GM15510 (cell line): ENCODE results near the gene CNEP1R1.
A peak's percentile ranks its signal among the peaks of the same experiment; 100 is the strongest.

Experiments
- POLR2A ChIP-seq: IDR thresholded peaks from 3 replicates; pipeline ENCODE4 v1.6.1; 2011; ENCODE audit warnings: borderline replicate concordance; ENCODE audit not compliant: insufficient read length; ENCODE audit errors: extremely low read depth

CNEP1R1 gene

GRCh38 chr16:50040710-50041109 is 15.7 kb downstream of the CNEP1R1 start:
- no peak for TF ChIP-seq POLR2A

DNA sequence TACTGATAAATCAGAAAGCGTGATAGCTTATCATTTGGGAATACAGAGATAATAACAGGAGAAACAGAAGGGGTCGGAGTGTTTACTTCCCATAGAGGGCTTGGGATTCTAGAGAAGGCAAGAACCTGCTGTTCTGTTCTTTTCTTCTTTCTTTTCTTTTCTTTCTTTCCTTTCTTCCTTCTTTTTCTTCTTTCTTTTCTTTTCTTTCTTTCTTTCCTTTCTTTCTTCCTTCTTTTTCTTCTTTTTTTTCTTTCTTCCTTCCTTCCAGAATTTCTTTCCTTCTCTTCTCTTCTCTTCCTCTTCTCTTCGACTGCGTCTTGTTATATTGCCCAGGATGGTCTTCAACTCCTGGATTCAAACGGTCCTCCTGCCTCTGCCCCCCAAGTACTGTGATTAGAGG is 18.3 kb downstream of the CNEP1R1 start:
- no peak for TF ChIP-seq POLR2A

DNA sequence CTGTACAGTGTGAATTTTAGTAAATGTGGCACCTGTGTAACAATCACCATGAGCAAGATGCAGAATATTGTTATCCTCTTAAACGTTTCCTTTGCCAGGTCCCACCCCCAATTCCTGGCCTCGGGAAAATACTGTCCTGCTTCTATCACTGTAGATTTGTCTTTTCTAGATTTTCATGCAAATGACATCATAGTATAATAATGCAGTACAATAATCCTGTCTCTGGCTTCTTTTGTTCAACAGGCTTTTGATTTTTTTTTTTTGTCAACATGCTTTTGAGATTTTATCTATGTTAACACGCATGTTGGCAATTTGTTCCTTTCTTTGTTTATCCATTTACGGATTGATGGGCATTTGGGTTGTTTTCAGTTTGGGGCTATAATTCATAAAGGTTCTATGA is 20.4 kb downstream of the CNEP1R1 start:
- TF ChIP-seq POLR2A: no peak

- TF ChIP-seq POLR2A: no peak
Measured at GRCh38 chr16:50046853-50047252, 21.8 kb downstream of the CNEP1R1 start.

DNA sequence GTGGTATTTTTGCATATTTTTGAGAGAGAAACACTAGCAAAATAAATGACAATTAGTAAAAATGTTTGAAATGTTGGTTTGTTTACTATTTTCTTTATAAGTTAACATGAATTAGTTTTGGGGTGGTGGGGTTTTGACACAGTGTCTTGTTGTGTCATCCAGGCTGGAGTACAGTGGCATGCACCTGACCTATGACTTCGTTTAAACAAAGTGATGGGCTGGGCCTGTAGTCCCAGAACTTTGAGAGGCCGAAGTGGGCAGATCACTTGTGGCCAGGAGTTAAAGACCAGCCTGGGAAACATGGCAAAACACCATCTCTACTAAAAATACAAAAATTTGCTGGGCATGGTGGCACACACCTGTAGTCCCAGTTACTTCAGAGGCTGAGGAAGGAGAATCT is 22.8 kb downstream of the CNEP1R1 start:
- no peak for TF ChIP-seq POLR2A

- TF ChIP-seq POLR2A: no peak
Measured at GRCh38 chr16:50050802-50051201, 25.8 kb downstream of the CNEP1R1 start.

- TF ChIP-seq POLR2A: no peak
Measured at GRCh38 chr16:50056226-50056625, 31.2 kb downstream of the CNEP1R1 start.

GRCh38 chr16:50058091-50058771 is 33.2 kb downstream of the CNEP1R1 start:
- no peak for TF ChIP-seq POLR2A

DNA sequence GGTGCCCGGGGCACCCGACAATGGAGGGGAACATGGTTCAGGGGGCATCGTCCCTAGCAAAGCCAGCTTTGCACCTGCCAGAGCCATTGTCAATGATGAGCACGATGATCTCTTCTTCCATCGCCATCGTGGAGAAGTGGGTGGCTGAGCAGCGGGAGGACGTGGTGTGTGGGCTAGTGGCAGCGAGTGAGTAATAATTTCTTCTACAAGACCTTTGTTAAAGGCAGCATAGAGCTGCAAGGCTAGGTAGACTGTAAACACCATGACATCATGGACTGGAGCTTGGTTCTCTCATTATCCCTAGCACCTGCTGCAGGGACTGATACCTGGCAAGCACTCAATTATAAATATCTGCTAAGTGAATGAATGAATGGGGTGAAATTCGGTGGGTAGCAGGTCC is 34.1 kb downstream of the CNEP1R1 start:
- no peak for TF ChIP-seq POLR2A

DNA sequence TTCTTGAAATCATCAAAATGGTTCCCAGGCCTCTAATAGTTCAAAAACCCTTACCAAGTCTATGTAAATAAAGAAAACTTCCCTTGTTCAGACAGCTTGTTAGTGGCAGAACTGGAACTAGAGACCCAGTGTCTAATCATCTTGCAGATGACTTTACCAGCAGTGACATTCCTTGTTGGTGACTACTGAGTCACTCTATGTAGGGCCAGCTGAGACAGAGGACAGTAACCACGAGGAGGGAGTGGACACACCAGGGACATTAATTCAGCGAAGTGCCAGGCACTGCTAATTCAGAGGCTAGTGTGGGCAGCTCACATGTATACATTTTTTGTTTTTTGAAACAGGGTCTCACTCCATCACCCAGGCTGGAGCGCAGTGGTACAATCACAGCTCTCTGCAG is 34.6 kb downstream of the CNEP1R1 start:
- no peak for TF ChIP-seq POLR2A

DNA sequence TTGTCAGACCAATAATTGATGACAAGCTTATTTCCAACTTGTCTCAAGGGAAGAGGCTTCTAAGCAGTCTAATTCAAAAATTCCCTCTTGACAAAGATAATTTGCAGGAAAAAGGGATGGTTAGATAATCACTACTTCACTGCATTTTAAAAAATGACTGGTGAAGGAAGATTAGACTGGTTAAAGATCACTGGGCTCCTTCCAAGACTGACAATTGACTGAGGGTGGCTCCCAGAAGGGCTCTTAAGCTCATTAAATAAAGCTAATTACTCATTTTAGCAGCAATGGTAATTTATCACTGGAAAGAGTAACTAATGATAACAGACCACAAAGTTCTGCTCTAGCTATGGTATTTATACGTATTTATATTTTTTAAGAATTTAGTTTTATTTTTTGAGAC is 36.3 kb downstream of the CNEP1R1 start:
- no peak for TF ChIP-seq POLR2A

- TF ChIP-seq POLR2A: no peak
Measured at GRCh38 chr16:50065241-50065623, 40.2 kb downstream of the CNEP1R1 start.

DNA sequence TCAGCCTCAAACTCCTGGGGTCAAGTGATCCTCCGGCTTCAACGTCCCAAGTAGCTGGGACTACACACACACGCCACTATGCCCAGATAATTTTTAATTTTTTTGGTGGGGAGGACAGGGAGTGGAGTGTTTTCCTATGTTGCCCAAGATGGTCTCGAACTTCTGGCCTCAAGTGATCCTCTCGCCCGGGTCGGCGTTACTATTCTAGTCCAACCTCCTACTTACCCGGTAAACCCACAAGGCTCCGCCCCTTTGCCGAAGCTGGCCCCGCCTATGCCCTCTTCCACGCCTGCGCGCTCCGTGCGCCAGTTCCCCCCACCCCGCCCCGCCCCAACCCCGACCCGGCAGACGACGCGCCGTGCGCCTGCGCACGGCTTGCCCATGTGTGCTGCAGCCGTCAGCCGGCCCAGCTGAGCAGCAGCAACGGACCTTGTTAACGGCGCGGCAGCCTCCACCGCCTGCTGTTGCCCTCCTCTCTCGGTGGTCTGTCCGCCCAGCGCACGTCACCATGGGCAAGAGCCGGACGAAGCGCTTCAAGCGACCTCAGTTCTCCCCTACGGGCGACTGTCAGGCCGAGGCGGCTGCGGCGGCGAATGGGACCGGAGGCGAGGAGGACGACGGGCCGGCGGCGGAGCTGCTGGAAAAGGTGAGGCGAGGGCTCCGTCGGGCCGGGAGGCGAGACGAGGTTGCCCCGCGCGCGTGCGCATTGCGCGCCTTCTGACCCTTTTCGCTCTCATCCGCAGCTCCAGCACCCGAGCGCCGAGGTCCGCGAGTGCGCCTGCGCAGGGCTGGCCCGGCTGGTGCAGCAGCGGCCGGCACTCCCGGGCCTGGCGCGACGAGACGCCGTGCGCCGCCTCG is 40.8 kb downstream of the CNEP1R1 start, which contains the start of gene HEATR3:
HEATR3 (plus strand) TSS at position 347 of the 858 bp plus-strand sequence; CDS start at position 509, 162 bp downstream.
- peak; percentile 82 for TF ChIP-seq POLR2A

DNA sequence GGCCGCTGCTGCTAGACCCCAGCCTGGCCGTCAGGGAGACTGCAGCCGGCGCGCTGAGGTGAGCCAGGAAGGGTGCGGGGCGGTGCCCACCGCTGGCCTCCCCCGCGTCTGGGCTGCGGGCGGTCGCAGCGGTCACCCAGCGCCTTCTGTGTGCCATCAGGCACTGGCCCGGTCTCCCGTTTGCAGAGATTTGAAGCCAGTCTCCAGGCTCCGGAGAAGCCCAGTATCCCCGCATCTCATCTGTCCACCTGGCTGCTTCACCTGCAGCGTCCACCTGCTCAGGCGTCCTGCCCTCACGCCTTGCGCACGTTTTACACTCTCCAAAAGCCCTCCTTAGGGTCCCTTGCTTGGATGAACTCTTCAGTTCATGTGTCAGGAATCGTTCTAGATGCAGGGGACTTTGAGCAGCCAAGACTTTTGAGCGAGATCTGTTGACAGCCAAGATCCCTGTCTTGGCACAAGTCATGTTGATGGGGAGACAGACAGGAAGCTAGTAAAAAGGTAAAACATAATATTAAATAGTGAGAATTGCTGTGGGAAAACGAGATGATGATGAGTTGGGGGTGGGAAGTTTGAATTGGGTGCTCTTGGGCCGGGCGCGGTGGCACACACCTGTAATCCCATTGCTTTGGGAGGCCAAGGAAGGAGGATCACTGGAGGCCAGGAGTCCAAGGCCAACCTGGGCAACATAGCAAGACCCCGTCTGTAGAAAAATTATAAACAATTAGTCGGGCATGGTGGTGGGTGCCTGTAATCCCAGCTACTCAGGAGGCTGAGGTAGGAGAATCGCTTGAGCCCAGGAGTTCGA is 41.7 kb downstream of the CNEP1R1 start:
- TF ChIP-seq POLR2A: no peak

DNA sequence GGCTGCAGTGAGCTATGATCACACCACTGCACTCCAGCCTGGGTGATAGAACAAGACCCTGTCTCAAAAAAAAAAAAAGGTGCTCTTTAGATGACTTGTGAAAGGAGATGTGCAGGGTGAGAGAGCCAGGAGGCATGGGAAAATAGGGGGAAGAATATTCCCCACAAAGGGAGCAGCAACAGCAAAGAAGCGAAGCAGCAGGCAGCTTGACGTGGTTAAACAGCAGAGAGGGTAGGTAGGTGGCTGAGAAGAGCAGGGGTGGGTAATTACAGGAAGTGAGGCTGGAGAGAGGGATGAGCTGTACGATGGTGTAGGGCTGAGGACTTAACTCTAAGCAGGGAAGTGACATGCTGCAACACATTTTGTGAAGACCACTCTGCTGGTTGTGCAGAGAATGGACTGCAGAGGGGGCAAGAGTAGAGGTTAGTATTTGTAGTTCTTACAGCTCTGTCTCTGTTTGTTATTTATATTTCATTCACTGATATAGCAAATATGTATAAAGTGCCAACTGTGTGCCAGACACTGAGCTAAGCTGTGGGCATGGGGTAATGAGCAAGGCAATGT is 42.3 kb downstream of the CNEP1R1 start:
- TF ChIP-seq POLR2A: no peak
